ENCODE results near the gene CARM1. TPM values are rescaled to one million over a fixed set of nuclear protein-coding genes. Genes with fewer than 3 reads are reported as not detected.

The CARM1 gene
- total RNA-seq, 1 donor from 2014 or later = 86.0 TPM

DNA sequence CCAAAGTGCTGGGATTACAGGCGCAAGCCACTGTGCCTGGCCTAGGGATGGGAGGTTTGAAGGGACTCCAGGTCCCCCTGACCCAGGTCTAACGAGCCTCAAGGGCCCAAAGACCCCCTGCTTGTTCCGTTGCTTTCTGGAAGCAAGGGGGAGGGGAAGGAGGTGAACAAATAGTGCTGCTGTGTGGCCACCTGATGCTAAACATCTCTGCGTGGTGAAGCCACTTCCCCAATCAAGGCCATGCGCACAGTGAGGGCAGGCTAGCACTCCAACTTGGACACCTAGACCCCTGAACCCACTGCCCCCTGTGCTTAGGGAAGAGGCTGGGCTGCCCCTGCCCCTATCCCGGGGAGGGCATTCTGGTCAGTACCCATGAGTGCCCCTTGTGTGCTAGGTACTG is 24.0 kb downstream of the CARM1 start:
- TF ChIP-seq, protein P1, sequence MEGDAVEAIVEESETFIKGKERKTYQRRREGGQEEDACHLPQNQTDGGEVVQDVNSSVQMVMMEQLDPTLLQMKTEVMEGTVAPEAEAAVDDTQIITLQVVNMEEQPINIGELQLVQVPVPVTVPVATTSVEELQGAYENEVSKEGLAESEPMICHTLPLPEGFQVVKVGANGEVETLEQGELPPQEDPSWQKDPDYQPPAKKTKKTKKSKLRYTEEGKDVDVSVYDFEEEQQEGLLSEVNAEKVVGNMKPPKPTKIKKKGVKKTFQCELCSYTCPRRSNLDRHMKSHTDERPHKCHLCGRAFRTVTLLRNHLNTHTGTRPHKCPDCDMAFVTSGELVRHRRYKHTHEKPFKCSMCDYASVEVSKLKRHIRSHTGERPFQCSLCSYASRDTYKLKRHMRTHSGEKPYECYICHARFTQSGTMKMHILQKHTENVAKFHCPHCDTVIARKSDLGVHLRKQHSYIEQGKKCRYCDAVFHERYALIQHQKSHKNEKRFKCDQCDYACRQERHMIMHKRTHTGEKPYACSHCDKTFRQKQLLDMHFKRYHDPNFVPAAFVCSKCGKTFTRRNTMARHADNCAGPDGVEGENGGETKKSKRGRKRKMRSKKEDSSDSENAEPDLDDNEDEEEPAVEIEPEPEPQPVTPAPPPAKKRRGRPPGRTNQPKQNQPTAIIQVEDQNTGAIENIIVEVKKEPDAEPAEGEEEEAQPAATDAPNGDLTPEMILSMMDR (IDR thresholded peaks at IDR 0.05; ENCODE audit: unreplicated experiment) = no peak
- Mint-ChIP-seq H3K27ac (peak overlapping the region; percentile 67), H3K36me3 (ENCODE audit: insufficient read depth) (no peaks in the 10 kb centered on the region), H3K4me1 (ENCODE audit: low read depth) (peaks cover 23% of the 10 kb centered on the region), H3K27me3 (no peaks in the 10 kb centered on the region), H3K4me3 (ENCODE audit: low read depth) (no peak overlapping the region), H3K9me3 (ENCODE audit: low read depth) (no peaks in the 10 kb centered on the region)
- no peak for DNase-seq (ENCODE audit: low spot score, unreplicated experiment)

GRCh38 chr19:10895920-10896319 is 24.6 kb downstream of the CARM1 start:
- no peak for DNase-seq (ENCODE audit: low spot score, unreplicated experiment)
- no peaks in the 10 kb centered on the region for H3K9me3 Mint-ChIP-seq (ENCODE audit: low read depth)
- no peaks in the 10 kb centered on the region for H3K36me3 Mint-ChIP-seq (ENCODE audit: insufficient read depth)
- no peak overlapping the region for H3K4me3 Mint-ChIP-seq (ENCODE audit: low read depth)
- TF ChIP-seq, protein P1 (IDR thresholded peaks at IDR 0.05; ENCODE audit: unreplicated experiment) = peak; percentile 29
- H3K27ac Mint-ChIP-seq = peak overlapping the region; percentile 67
- peaks cover 23% of the 10 kb centered on the region for H3K4me1 Mint-ChIP-seq (ENCODE audit: low read depth)
- H3K27me3 Mint-ChIP-seq = no peaks in the 10 kb centered on the region

- Mint-ChIP-seq H3K9me3 (ENCODE audit: low read depth) (no peaks in the 10 kb centered on the region), H3K27ac (peak overlapping the region; percentile 76), H3K27me3 (no peaks in the 10 kb centered on the region), H3K4me3 (ENCODE audit: low read depth) (no peak overlapping the region), H3K4me1 (ENCODE audit: low read depth) (peaks cover 15% of the 10 kb centered on the region), H3K36me3 (ENCODE audit: insufficient read depth) (no peaks in the 10 kb centered on the region)
- no peak for DNase-seq (ENCODE audit: low spot score, unreplicated experiment)
- TF ChIP-seq, protein P1 (IDR thresholded peaks at IDR 0.05; ENCODE audit: unreplicated experiment) = no peak
These were observed 25.6 kb downstream of the CARM1 start for GRCh38 chr19:10896851-10897526.

GRCh38 chr19:10898633-10899032 is 27.3 kb downstream of the CARM1 start:
- H3K27ac Mint-ChIP-seq = peak overlapping the region; percentile 45

GRCh38 chr19:10899151-10899653 is 27.8 kb downstream of the CARM1 start:
- Mint-ChIP-seq H3K36me3 (ENCODE audit: insufficient read depth) (peaks cover 7% of the 10 kb centered on the region), H3K4me3 (ENCODE audit: low read depth) (no peak overlapping the region), H3K27me3 (no peaks in the 10 kb centered on the region), H3K27ac (no peak overlapping the region), H3K9me3 (ENCODE audit: low read depth) (peaks cover 6% of the 10 kb centered on the region), H3K4me1 (ENCODE audit: low read depth) (peaks cover 10% of the 10 kb centered on the region)
- no peak for DNase-seq (ENCODE audit: low spot score, unreplicated experiment)
- TF ChIP-seq, protein P1 (IDR thresholded peaks at IDR 0.05; ENCODE audit: unreplicated experiment) = no peak

More at GRCh38 chr19:10898633-10899032, 27.3 kb downstream of the CARM1 start:
- Mint-ChIP-seq H3K4me1 (ENCODE audit: low read depth) (peaks cover 12% of the 10 kb centered on the region), H3K27me3 (no peaks in the 10 kb centered on the region), H3K4me3 (ENCODE audit: low read depth) (no peak overlapping the region), H3K36me3 (ENCODE audit: insufficient read depth) (peaks cover 5% of the 10 kb centered on the region), H3K9me3 (ENCODE audit: low read depth) (peaks cover 6% of the 10 kb centered on the region)
- TF ChIP-seq, protein P1 (IDR thresholded peaks at IDR 0.05; ENCODE audit: unreplicated experiment) = no peak
- no peak for DNase-seq (ENCODE audit: low spot score, unreplicated experiment)

Measured in progenitor cell of endocrine pancreas (in vitro differentiated cells).